Right kidney (tissue), 1 donor: ENCODE measurements around the gene ATXN1.
"Not testable (repeated sequence)": the region's sequence is repeated elsewhere in the genome, so short reads cannot be mapped to it uniquely, and the experiment has no call there.

ENCODE experiments used
- DNase-seq: peaks from one replicate; pipeline ENCODE4 v3.0.0-alpha.2; 2016

ATXN1 gene

GRCh38 chr6:16409531-16410441 is 351.5 kb downstream of the ATXN1 start:
- peak; percentile 28 for DNase-seq

GRCh38 chr6:16408766-16409165 is 352.5 kb downstream of the ATXN1 start:
- no peak for DNase-seq

GRCh38 chr6:16406966-16407365 is 354.3 kb downstream of the ATXN1 start:
- DNase-seq, result no peak

- not testable (repeated sequence) for DNase-seq
Observed at GRCh38 chr6:16406538-16406937, 354.7 kb downstream of the ATXN1 start.

- DNase-seq, result no peak
Observed at GRCh38 chr6:16405375-16405774, 355.9 kb downstream of the ATXN1 start.

GRCh38 chr6:16404456-16404855 is 356.8 kb downstream of the ATXN1 start:
- DNase-seq, result peak; percentile 32

- DNase-seq, result peak; percentile 11
Observed at GRCh38 chr6:16403831-16404230, 357.4 kb downstream of the ATXN1 start.

GRCh38 chr6:16402581-16402900 is 358.7 kb downstream of the ATXN1 start:
- DNase-seq, result peak; percentile 29

GRCh38 chr6:16400248-16400760 is 361.0 kb downstream of the ATXN1 start:
- no peak for DNase-seq

- DNase-seq, result no peak
Observed at GRCh38 chr6:16399695-16400094, 361.6 kb downstream of the ATXN1 start.

GRCh38 chr6:16399158-16399557 is 362.1 kb downstream of the ATXN1 start:
- no peak for DNase-seq

- no peak for DNase-seq
Observed at GRCh38 chr6:16398587-16398986, 362.7 kb downstream of the ATXN1 start.

- DNase-seq, result no peak
Observed at GRCh38 chr6:16397623-16398022, 363.6 kb downstream of the ATXN1 start.

- DNase-seq, result no peak
Observed at GRCh38 chr6:16396497-16397319, 364.6 kb downstream of the ATXN1 start.

GRCh38 chr6:16394632-16395031 is 366.6 kb downstream of the ATXN1 start:
- DNase-seq, result no peak

GRCh38 chr6:16393326-16393725 is 367.9 kb downstream of the ATXN1 start:
- DNase-seq, result no peak

GRCh38 chr6:16392010-16392409 is 369.2 kb downstream of the ATXN1 start:
- DNase-seq, result no peak

GRCh38 chr6:16391451-16391912 is 369.8 kb downstream of the ATXN1 start:
- DNase-seq, result peak; percentile 14

GRCh38 chr6:16390909-16391450 is 370.3 kb downstream of the ATXN1 start:
- not testable (repeated sequence) for DNase-seq

GRCh38 chr6:16389642-16390041 is 371.6 kb downstream of the ATXN1 start:
- DNase-seq, result no peak

- no peak for DNase-seq
Observed at GRCh38 chr6:16388488-16388887, 372.8 kb downstream of the ATXN1 start.

- DNase-seq, result no peak
Observed at GRCh38 chr6:16386057-16386456, 375.2 kb downstream of the ATXN1 start.
